ENCODE data around the gene BNC2.

The BNC2 gene

DNA sequence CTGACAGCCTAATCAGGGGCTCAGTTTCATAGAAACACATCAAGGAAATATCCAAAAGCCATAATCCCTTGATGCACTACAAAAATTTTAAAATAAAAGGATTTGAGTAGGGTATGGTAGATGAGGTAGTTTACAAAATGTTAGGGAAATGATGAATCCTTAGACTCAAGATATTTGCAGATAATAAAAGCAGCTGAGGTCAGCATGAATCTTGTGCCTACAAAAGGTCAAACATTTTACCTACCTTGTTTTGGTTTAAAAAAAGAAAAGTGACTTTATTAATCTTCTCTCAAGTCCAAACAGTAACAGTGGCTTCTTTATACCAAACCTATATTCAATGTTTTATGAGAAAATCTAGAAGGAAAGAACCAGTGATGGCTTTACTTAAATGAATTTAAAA, 135.5 kb downstream of the BNC2 start:
- H3K4me3 ChIP-seq (ENCODE audit: low read depth, low read length): no peak overlapping the region
- DNase-seq (ENCODE audit: low read depth): no peak
- in situ Hi-C loops (cut with HindIII; ENCODE audit: low sequenced_read_pairs): loop anchor here (10.0 to 25.0 kb wide), 2 partner anchors 70 to 873 kb away; no protein-coding TSS in a partner anchor
- TF ChIP-seq CTCF (IDR thresholded peaks at IDR 0.05; ENCODE audit: low read depth, low read length, missing control alignments): no peak

GRCh38 chr9:16732546-16732945, 137.9 kb downstream of the BNC2 start:
- H3K4me3 ChIP-seq (ENCODE audit: low read depth, low read length): no peak overlapping the region
- in situ Hi-C loops (cut with HindIII; ENCODE audit: low sequenced_read_pairs): loop anchor here (10.0 to 25.0 kb wide), 2 partner anchors 72 to 870 kb away; no protein-coding TSS in a partner anchor
- no peak for TF ChIP-seq CTCF (IDR thresholded peaks at IDR 0.05; ENCODE audit: low read depth, low read length, missing control alignments)
- no peak for DNase-seq (ENCODE audit: low read depth)

- DNase-seq (ENCODE audit: low read depth): no peak
- in situ Hi-C loops (cut with HindIII; ENCODE audit: low sequenced_read_pairs): loop anchor here (10.0 to 25.0 kb wide), 2 partner anchors 75 to 868 kb away; no protein-coding TSS in a partner anchor
- H3K4me3 ChIP-seq (ENCODE audit: low read depth, low read length): no peak overlapping the region
- TF ChIP-seq CTCF (IDR thresholded peaks at IDR 0.05; ENCODE audit: low read depth, low read length, missing control alignments): no peak
Measured at GRCh38 chr9:16730162-16730561, 140.3 kb downstream of the BNC2 start.

GRCh38 chr9:16729651-16730050, 140.8 kb downstream of the BNC2 start:
- TF ChIP-seq CTCF (IDR thresholded peaks at IDR 0.05; ENCODE audit: low read depth, low read length, missing control alignments): no peak
- DNase-seq (ENCODE audit: low read depth): no peak
- H3K4me3 ChIP-seq (ENCODE audit: low read depth, low read length): no peak overlapping the region
- in situ Hi-C loops (cut with HindIII; ENCODE audit: low sequenced_read_pairs): loop anchor here (10.0 to 25.0 kb wide), 2 partner anchors 75 to 867 kb away; no protein-coding TSS in a partner anchor

GRCh38 chr9:16728137-16728508, 142.3 kb downstream of the BNC2 start:
- TF ChIP-seq CTCF (IDR thresholded peaks at IDR 0.05; ENCODE audit: low read depth, low read length, missing control alignments): no peak
- in situ Hi-C loops (cut with HindIII; ENCODE audit: low sequenced_read_pairs): loop anchor here (25.0 kb wide), 1 partner anchor 866 kb away; no protein-coding TSS in a partner anchor
- peak overlapping the region; percentile 61 for H3K4me3 ChIP-seq (ENCODE audit: low read depth, low read length)
- DNase-seq (ENCODE audit: low read depth): no peak

DNA sequence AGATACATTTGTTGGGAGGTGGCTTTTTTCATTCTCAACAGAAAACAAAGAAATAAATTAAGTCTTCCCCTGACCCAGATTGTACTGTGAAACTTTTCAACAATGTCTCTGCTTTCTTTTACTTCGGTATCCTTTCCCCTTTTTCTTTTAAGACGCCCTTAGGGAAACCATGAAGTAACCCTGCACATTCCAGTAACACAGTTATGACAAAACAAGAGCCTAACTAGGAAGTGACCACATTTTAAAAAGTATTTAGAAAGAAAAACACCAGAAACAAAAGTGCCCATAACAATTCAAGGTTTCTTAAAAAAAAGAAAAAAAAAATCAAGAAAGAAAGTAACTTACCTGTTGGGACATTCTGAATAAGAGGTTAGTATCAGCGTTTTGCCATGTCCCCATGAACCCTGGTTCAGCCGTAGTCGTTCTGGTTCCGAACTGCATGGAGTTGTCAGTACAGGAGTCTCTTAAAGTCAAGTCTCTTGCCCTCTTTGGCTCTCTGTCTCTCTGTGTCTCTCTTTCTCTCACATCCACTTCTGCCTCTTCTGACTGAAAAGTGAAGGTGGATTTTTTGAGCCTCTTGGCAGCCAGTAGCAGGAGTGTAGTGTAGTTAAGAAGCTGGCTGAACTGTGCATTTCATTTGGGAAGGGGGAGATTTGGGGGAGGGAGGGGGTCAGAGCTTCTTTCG, 142.9 kb downstream of the BNC2 start:
- in situ Hi-C loops (cut with HindIII; ENCODE audit: low sequenced_read_pairs): loop anchor here (25.0 kb wide), 1 partner anchor 865 kb away; no protein-coding TSS in a partner anchor
- no peak for DNase-seq (ENCODE audit: low read depth)
- TF ChIP-seq CTCF (IDR thresholded peaks at IDR 0.05; ENCODE audit: low read depth, low read length, missing control alignments): no peak
- H3K4me3 ChIP-seq (ENCODE audit: low read depth, low read length): peak overlapping the region; percentile 61
